GM12878 (cell line): ENCODE data around the gene IQCF2. TPM values are rescaled to one million over a fixed set of nuclear protein-coding genes. Genes with fewer than 3 reads are reported as not detected.

Experiments used
- ATAC-seq: fragments of 200-7000 bp; cut with Tn5 transposase; 3 replicates; pipeline ENCODE4 v1.9.1; 2020; ENCODE audit warnings: mild to moderate bottlenecking, moderate library complexity
- BruUV-seq: library from RNA; stranded (reverse); fragments of 400-500 nt; replicated peaks from 2 replicates; lab custom pipeline; 2021; lab: Mats Ljungman, UMichigan
- CTCF ChIA-PET: fragments of 300-600 bp; sonication (Branson Sonifier 250); formaldehyde crosslinking; extraction: SDS; loops from one replicate; lab custom pipeline; 2021; ENCODE audit warnings: inconsistent platforms; lab: Yijun Ruan, JAX
- POLR2A ChIA-PET: fragments of 350-600 bp; formaldehyde crosslinking; extraction: SDS; loops from one replicate; lab custom pipeline; 2021; ENCODE audit warnings: inconsistent platforms; lab: Charles Lee
- RAD21 ChIA-PET: fragments of 300-600 bp; sonication (Branson Sonifier 250); formaldehyde crosslinking; loops from one replicate; lab custom pipeline; 2023; ENCODE audit warnings: antibody characterized with exemption; ENCODE audit not compliant: unreplicated experiment; lab: Charles Lee
- SMC1A ChIA-PET: fragments of 300-600 bp; sonication (Branson Sonifier 250); formaldehyde crosslinking; loops from one replicate; lab custom pipeline; 2023; ENCODE audit not compliant: unreplicated experiment, uncharacterized antibody; lab: Charles Lee
- DNase-seq: peaks from one replicate; pipeline ENCODE4 v3.0.0-alpha.2; 2011; ENCODE audit warnings: low read depth, low spot score
- FAIRE-seq: peaks from 3 replicates; lab custom pipeline; 2011; peaks lifted over from hg19 to GRCh38; lab: Jason Lieb, UNC
- H2AFZ ChIP-seq: 2 replicates; pipeline ENCODE4 v1.6.0; 2011; ENCODE audit warnings: low read depth, low read length, control low read depth; ENCODE audit not compliant: control insufficient read depth
- H3K27ac ChIP-seq: 2 replicates; pipeline ENCODE4 v1.5.1; 2011; ENCODE audit warnings: control low read depth; ENCODE audit not compliant: control insufficient read depth, insufficient read depth
- H3K27me3 ChIP-seq, 2 experiments: replicated peaks in 1 of 2; 2 replicates each; pipeline versions ENCODE4 v1.6.0 to v1.6.1; 2011; ENCODE audit warnings: low read length in 1 of 2; ENCODE audit not compliant: control insufficient read depth in 2 of 2, insufficient read depth in 2 of 2
- H3K36me3 ChIP-seq, 2 experiments: 2 replicates each; pipeline ENCODE4 v1.5.1; 2011; ENCODE audit warnings: low read length in 1 of 2; ENCODE audit not compliant: control insufficient read depth in 2 of 2, insufficient read depth in 2 of 2
- H3K4me1 ChIP-seq: 2 replicates; pipeline ENCODE4 v1.6.1; 2011; ENCODE audit warnings: mild to moderate bottlenecking, low read length, moderate library complexity, mixed read lengths; ENCODE audit not compliant: control insufficient read depth, insufficient read depth
- H3K4me2 ChIP-seq: 2 replicates; pipeline ENCODE4 v1.6.0; 2011; ENCODE audit warnings: control low read depth; ENCODE audit not compliant: control insufficient read depth, insufficient read depth
- H3K4me3 ChIP-seq: fragments of 200-600 bp; sonication (generic); 2 replicates; pipeline ENCODE4 v1.5.1; 2016
- H3K79me2 ChIP-seq: 2 replicates; pipeline ENCODE4 v1.6.0; 2011; ENCODE audit warnings: low read length; ENCODE audit not compliant: control insufficient read depth, insufficient read depth
- H3K9ac ChIP-seq: 2 replicates; pipeline ENCODE4 v1.8.0; 2011; ENCODE audit warnings: low read length, control low read depth, mixed read lengths; ENCODE audit not compliant: control insufficient read depth, insufficient read depth
- H3K9me3 ChIP-seq: replicated peaks from 3 replicates; pipeline ENCODE4 v1.5.1; 2011; ENCODE audit warnings: mild to moderate bottlenecking, low read length; ENCODE audit not compliant: control insufficient read depth, insufficient read depth
- H4K20me1 ChIP-seq: 2 replicates; pipeline ENCODE4 v1.6.0; 2011; ENCODE audit not compliant: control insufficient read depth, insufficient read depth
- ASH2L ChIP-seq: fragments of 300-600, 200-600 bp; sonication (generic); IDR thresholded peaks from 2 replicates; pipeline ENCODE4 v1.6.1; 2017; ENCODE audit warnings: low read depth, mild to moderate bottlenecking, borderline replicate concordance
- ATF3 ChIP-seq: IDR thresholded peaks from 2 replicates; pipeline ENCODE4 v1.6.1; 2011; ENCODE audit warnings: low read depth, mild to moderate bottlenecking, low read length, moderate library complexity, borderline replicate concordance; ENCODE audit errors: extremely low read depth
- BRCA1 ChIP-seq: IDR thresholded peaks from 2 replicates; pipeline ENCODE4 v1.6.1; 2011; ENCODE audit warnings: low read depth, low read length, improper control_type of control experiment
- FOS ChIP-seq: IDR thresholded peaks from 3 replicates; pipeline ENCODE4 v1.6.1; 2011; ENCODE audit warnings: borderline replicate concordance; ENCODE audit not compliant: insufficient read length; ENCODE audit errors: extremely low read depth
- HDAC2 ChIP-seq: fragments of 200-600 bp; sonication (generic); IDR thresholded peaks from 2 replicates; pipeline ENCODE4 v1.6.1; 2017
- HDGF ChIP-seq: fragments of 450-650 bp; IDR thresholded peaks from 2 replicates; pipeline ENCODE4 v1.6.1; 2016; ENCODE audit warnings: antibody characterized with exemption
- MYB ChIP-seq: fragments of 150-350 bp; IDR thresholded peaks from 2 replicates; pipeline ENCODE4 v1.6.1; 2014; ENCODE audit warnings: mild to moderate bottlenecking, low read depth, low read length, borderline replicate concordance
- RBBP5 ChIP-seq: fragments of 200-600 bp; sonication (generic); conservative IDR thresholded peaks from 2 replicates; pipeline ENCODE4 v1.6.1; 2016
- SMC3 ChIP-seq: IDR thresholded peaks from 2 replicates; pipeline ENCODE4 v1.6.1; 2011; ENCODE audit warnings: low read length, improper control_type of control experiment, borderline replicate concordance
- SP1 ChIP-seq: IDR thresholded peaks from one replicate; pipeline ENCODE4 v1.6.1; 2011; ENCODE audit warnings: low read depth, low read length
- SUZ12 ChIP-seq: fragments of 200-600 bp; sonication (generic); IDR thresholded peaks from one replicate; pipeline ENCODE4 v1.6.1; 2018; ENCODE audit warnings: antibody characterized with exemption, mild to moderate bottlenecking; ENCODE audit not compliant: unreplicated experiment
- WRNIP1 ChIP-seq: IDR thresholded peaks from 2 replicates; pipeline ENCODE4 v1.6.1; 2011; ENCODE audit warnings: low read depth, low read length, improper control_type of control experiment, borderline replicate concordance
- ZNF384 ChIP-seq: IDR thresholded peaks from 2 replicates; pipeline ENCODE4 v1.6.1; 2012; ENCODE audit warnings: low read depth, mild to moderate bottlenecking, low read length, improper control_type of control experiment, borderline replicate concordance
- ZNF687 ChIP-seq: fragments of 450-650 bp; IDR thresholded peaks from 2 replicates; pipeline ENCODE4 v1.6.1; 2017; ENCODE audit warnings: mild to moderate bottlenecking, moderate library complexity
- WGBS: methylation state at CpG from one replicate; pipeline ENCODE4 v1.1.6; 2016; ENCODE audit warnings: low lambda C conversion rate; ENCODE audit not compliant: insufficient replicate concordance, insufficient coverage; ENCODE audit errors: missing lambda C conversion rate; 5-methylcytosine and 5-hydroxymethylcytosine counted together
- in situ Hi-C: fragments of 300-500 bp; cut with MboI; formaldehyde crosslinking; loops from 9 replicates; pipeline ENCODE4 v1.14.3; 2018; ENCODE audit warnings: mixed read lengths
- intact Hi-C: fragments of 100-400 bp; cut with micrococcal nuclease; formaldehyde crosslinking; loops from one replicate; pipeline ENCODE4 v1.14.2; 2022; ENCODE audit not compliant: unreplicated experiment
- polyA plus RNA-seq, 11 experiments: library from polyadenylated mRNA; depleted of rRNA in 4 of 11; unstranded in 6 of 11; stranded (reverse) in 5 of 11; fragments of >200 nt; fragmentation: Nextera tagmentation in 4 of 11; fragmentation: Illumina TruSeq in 1 of 11; extraction: Ambion mirVana in 4 of 11; extraction: Trizol in 1 of 11; gene quantifications; 1 replicate in 1 of 11; 2 replicates in 10 of 11; pipeline versions ENCODE4 v1.2.1 to v1.2.3, GENCODE V29; 2011 to 2016; ENCODE audit warnings: inconsistent platforms in 2 of 11, missing spikeins in 2 of 11, low read depth in 1 of 11
- total RNA-seq, 4 experiments: library from RNA; depleted of rRNA in 3 of 4; stranded (reverse); fragments of >200 nt in 3 of 4; fragmentation: Illumina TruSeq in 1 of 4; extraction: Trizol in 1 of 4; gene quantifications; 2 replicates each; pipeline versions ENCODE4 v1.2.1 to v1.2.3, GENCODE V29; 2013 to 2021

The IQCF2 gene
- total and polyA plus RNA-seq, 10 of the 15 experiments (the other 5 are each of a cell fraction or from before 2014, with no cell fraction given) = not detected

GRCh38 chr3:51817375-51817774 lies 44.0 kb upstream of the IQCF2 start:
- no peak overlapping the region for H2AFZ ChIP-seq
- no peak for DNase-seq
- in situ Hi-C loops = no loop called here
- H3K79me2 ChIP-seq = no peaks in the 10 kb centered on the region
- TF ChIP-seq ZNF687 = no peak
- TF ChIP-seq RBBP5 = no peak
- TF ChIP-seq ZNF384 = no peak
- TF ChIP-seq BRCA1 = no peak
- no peak for TF ChIP-seq SUZ12
- no peak for TF ChIP-seq SP1
- TF ChIP-seq ASH2L = no peak
- TF ChIP-seq WRNIP1 = no peak
- TF ChIP-seq SMC3 = no peak
- TF ChIP-seq ATF3 = no peak
- TF ChIP-seq MYB = no peak
- TF ChIP-seq HDGF = no peak
- no peak for TF ChIP-seq FOS
- TF ChIP-seq HDAC2 = no peak
- POLR2A ChIA-PET = no interaction called here
- H3K9ac ChIP-seq = no peak overlapping the region
- H3K4me2 ChIP-seq = no peak overlapping the region
- no peaks in the 10 kb centered on the region for H3K4me1 ChIP-seq
- no peaks in the 10 kb centered on the region; the same call in 2 of the 3 replicates for H3K9me3 ChIP-seq
- 50% methylated on average over 2 of the region's 2 CpGs for WGBS
- intact Hi-C loops = no loop called here
- H3K27ac ChIP-seq = no peak overlapping the region
- CTCF ChIA-PET = no interaction called here
- no peak for ATAC-seq
- H4K20me1 ChIP-seq = no peaks in the 10 kb centered on the region
- SMC1A ChIA-PET = no interaction called here
- RAD21 ChIA-PET = no interaction called here
- BruUV-seq = no TSS peak
- H3K36me3 ChIP-seq = no peaks in the 10 kb centered on the region
- no peak for FAIRE-seq
- H3K4me3 ChIP-seq = no peak overlapping the region
- peaks cover 0 to 7% of the 10 kb centered on the region in 2 experiments; a peak in 2 of 4 replicates for H3K27me3 ChIP-seq
